ENCODE measurements around the gene NFILZ. TPM values are rescaled to one million over a fixed set of nuclear protein-coding genes. Genes with fewer than 3 reads are reported as not detected.

NFILZ gene
- total and polyA plus RNA-seq, 2 of the 8 experiments (the other 6 are each of a cell fraction or from before 2014, with no cell fraction given) = not detected

DNA sequence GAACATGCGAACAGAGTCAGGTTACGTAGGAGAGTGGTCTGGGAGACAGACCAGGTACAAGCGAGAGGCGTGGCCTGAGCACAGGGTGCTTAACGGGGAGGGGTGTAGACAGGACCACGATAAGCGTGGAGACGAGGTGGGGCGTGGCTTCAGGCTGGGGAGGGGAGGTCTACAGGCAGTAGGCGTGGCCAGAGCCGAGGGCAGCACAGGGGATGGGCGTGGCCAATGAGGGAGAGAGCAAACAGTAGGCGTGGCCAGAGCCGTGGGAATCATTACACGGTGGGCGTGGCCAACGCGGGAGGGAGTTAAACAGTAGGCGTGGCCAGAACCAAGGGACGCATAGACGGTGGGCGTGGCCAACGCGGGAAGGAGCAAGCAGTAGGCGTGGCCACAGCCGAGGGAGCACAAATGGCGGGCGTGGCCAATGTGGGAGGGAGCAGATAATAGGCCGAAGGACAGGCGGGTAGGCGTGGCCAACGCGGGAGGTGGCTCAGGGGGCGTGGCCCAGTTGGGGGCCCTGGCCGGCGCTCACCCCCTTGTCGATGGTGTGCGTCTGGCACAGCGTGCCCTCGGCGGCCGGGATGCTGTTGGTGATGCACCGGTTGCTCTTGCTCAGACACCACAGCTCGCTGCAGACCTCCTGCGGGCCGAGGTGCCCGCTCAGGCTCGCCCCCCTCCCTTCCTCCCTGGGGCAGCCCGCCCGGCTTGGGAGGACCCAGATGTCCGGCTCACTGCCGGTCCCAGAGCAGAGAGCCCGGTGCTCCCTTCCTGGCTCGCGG is 38.0 kb upstream of the NFILZ start:
- no peak overlapping the region for H4K91ac ChIP-seq (replicated peaks; ENCODE audit: insufficient read length, low read length)
- H2BK12ac ChIP-seq (ENCODE audit: low read depth, low read length) = no peak overlapping the region
- H3K4ac ChIP-seq (replicated peaks; ENCODE audit: insufficient read length, low read depth, low read length) = no peak overlapping the region
- H3K27me3 ChIP-seq (replicated peaks in 1 of 4; ENCODE audit: control insufficient read depth in 3 of 4, extremely low read depth in 1 of 4, insufficient read depth in 3 of 4, low read length in 3 of 4) = peaks cover 0 to 3% (median 1%) of the 10 kb centered on the region in 4 experiments; a peak in 3 of 7 replicates
- DNase-seq (ENCODE audit: low read depth in 1 of 2, low spot score in 2 of 2) (peak; percentile 100), FAIRE-seq (peak; percentile 100)
- H3K9me3 ChIP-seq (ENCODE audit: insufficient read depth in 2 of 2, low read depth in 1 of 2, low read length in 1 of 2) = peaks cover 3 to 5% of the 10 kb centered on the region in 2 experiments; a peak in 1 of 4 replicates
- H2AK5ac ChIP-seq (ENCODE audit: low read depth, low read length) = no peak overlapping the region
- H3K27ac ChIP-seq (ENCODE audit: low read depth, low read length) = no peak overlapping the region
- ChIA-PET CTCF (ENCODE audit: partially characterized antibody) (interaction anchor here (0.6 to 7.0 kb wide), 9 partner anchors 10 to 486 kb away, joined by 3 to 68 read pairs (median 8); partner anchors contain the start of gene MYO1F), POLR2A (ENCODE audit: partially characterized antibody) (interaction anchor here (0.7 to 7.9 kb wide), 11 partner anchors 9 to 140 kb away, joined by 3 to 117 read pairs (median 4); no protein-coding TSS in a partner anchor)
- peaks cover 0 to 2% of the 10 kb centered on the region in 2 experiments for H4K20me1 ChIP-seq (replicated peaks in 1 of 2; ENCODE audit: control insufficient read depth in 1 of 2, insufficient read depth in 2 of 2, low read length in 2 of 2)
- H2BK20ac ChIP-seq (ENCODE audit: low read length) = no peak overlapping the region
- peaks cover 9% of the 10 kb centered on the region; the same call in 1 of the 2 replicates for H3K23me2 ChIP-seq (ENCODE audit: low read depth, low read length)
- no peak overlapping the region for H4K5ac ChIP-seq (ENCODE audit: insufficient read length, low read depth, low read length)
- H3K4me2 ChIP-seq (ENCODE audit: insufficient read depth in 1 of 2, low read depth in 2 of 2, low read length in 2 of 2) = peak overlapping the region; percentile 65 to 90
- no peak overlapping the region for H2AFZ ChIP-seq (ENCODE audit: low read length)
- H3K4me1 ChIP-seq (replicated peaks in 1 of 4; ENCODE audit: control insufficient read depth in 3 of 4, insufficient read depth in 4 of 4, low read length in 3 of 4) = peaks cover 0 to 5% (median under 1%) of the 10 kb centered on the region in 4 experiments; a peak in 4 of 7 replicates
- H4K8ac ChIP-seq (ENCODE audit: extremely low read depth, insufficient read depth, low read length) = no peak overlapping the region
- H3K56ac ChIP-seq (replicated peaks; ENCODE audit: insufficient read length, low read depth, low read length) = no peak overlapping the region
- no peak overlapping the region for H2BK120ac ChIP-seq (replicated peaks; ENCODE audit: low read depth, low read length)
- H3K36me3 ChIP-seq (ENCODE audit: control insufficient read depth in 2 of 4, insufficient read depth in 4 of 4, low read length in 3 of 4) = peaks cover 0 to 5% (median 2%) of the 10 kb centered on the region in 4 experiments; a peak in 2 of 8 replicates
- H2BK5ac ChIP-seq (ENCODE audit: low read depth, low read length) = no peak overlapping the region
- H2BK15ac ChIP-seq (ENCODE audit: low read length) = no peak overlapping the region
- no peaks in the 10 kb centered on the region for H3K79me2 ChIP-seq (ENCODE audit: control insufficient read depth in 1 of 2, insufficient read depth in 2 of 2, low read length in 2 of 2)
- H3K79me1 ChIP-seq (ENCODE audit: low read depth, low read length) = no peaks in the 10 kb centered on the region
- H3K14ac ChIP-seq (ENCODE audit: insufficient read length) = no peak overlapping the region
- no peak overlapping the region for H3K9ac ChIP-seq (replicated peaks in 1 of 4; ENCODE audit: extremely low read depth in 1 of 4, low read depth in 3 of 4, low read length in 3 of 4)
- peak overlapping the region; percentile 75 for H3K18ac ChIP-seq (ENCODE audit: extremely low read depth, low read length)
- H3K23ac ChIP-seq (ENCODE audit: insufficient read length) = no peak overlapping the region
- WGBS, 2 experiments (ENCODE audit: extremely low coverage in 1 of 2, insufficient coverage in 1 of 2, insufficient read length in 1 of 2, insufficient replicate concordance in 2 of 2, low coverage in 1 of 2, low lambda C conversion rate in 2 of 2, missing lambda C conversion rate in 1 of 2) = 3% methylated on average over 49 of the region's 55 CpGs; no CpG with 5 or more reads in 1 of the 2 experiments
- H3K4me3 ChIP-seq (ENCODE audit: extremely low read depth in 1 of 4, insufficient read depth in 2 of 4, low read depth in 3 of 4, low read length in 4 of 4) = peak overlapping the region; percentile 35 to 62 (median 58)
- peak; percentile 36 for TF ChIP-seq ASH2L (IDR thresholded peaks at IDR 0.05; ENCODE audit: low read length)

All from H1 (cell line).